CD4-positive, alpha-beta T cell (primary cell): ENCODE results near the gene GNAS-AS1. TPM values are rescaled to one million over a fixed set of nuclear protein-coding genes. Genes with fewer than 3 reads are reported as not detected.
A peak's percentile ranks its signal among the peaks of the same experiment; 100 is the strongest.

Source experiments
- ATAC-seq: fragments of 200-7000 bp; cut with Tn5 transposase; one replicate; pipeline ENCODE4 v1.10.0; 2022; ENCODE audit warnings: mild to moderate bottlenecking; ENCODE audit not compliant: poor library complexity
- CTCF ChIA-PET: fragments of 350-600 bp; sonication (Branson Sonifier 250); formaldehyde crosslinking; loops from one replicate; lab custom pipeline; 2021; ENCODE audit warnings: antibody characterized with exemption, inconsistent platforms; lab: Charles Lee
- POLR2A ChIA-PET: fragments of 350-600 bp; sonication (Branson Sonifier 250); formaldehyde crosslinking; loops from one replicate; lab custom pipeline; 2021; ENCODE audit warnings: antibody characterized with exemption, inconsistent platforms; lab: Charles Lee
- DNase-seq, 14 experiments: peaks; one replicate each; pipeline ENCODE4 v3.0.0-alpha.2; 2013 to 2020; ENCODE audit warnings: mixed read lengths in 2 of 14
- H3K27ac ChIP-seq, 2 donors: one replicate each; pipeline versions ENCODE4 v1.5.1 to v1.7.0; 2013; ENCODE audit warnings: low read length in 2 of 2, low read depth in 1 of 2, mild to moderate bottlenecking in 1 of 2
- H3K27me3 ChIP-seq, 2 experiments: 1 replicate in 1 of 2; 2 replicates in 1 of 2; pipeline versions ENCODE4 v1.6.1 to v1.7.0; 2013; ENCODE audit warnings: low read length in 2 of 2, control low read depth in 1 of 2, mild to moderate bottlenecking in 1 of 2, moderate library complexity in 1 of 2; ENCODE audit not compliant: insufficient read depth in 2 of 2, control insufficient read depth in 1 of 2
- H3K36me3 ChIP-seq: one replicate; pipeline ENCODE4 v1.6.1; 2013; ENCODE audit warnings: low read length, control low read depth; ENCODE audit not compliant: insufficient read depth
- H3K4me1 ChIP-seq: one replicate; pipeline ENCODE4 v1.6.1; 2013; ENCODE audit warnings: low read length, control low read depth; ENCODE audit not compliant: insufficient read depth
- H3K4me3 ChIP-seq: one replicate; pipeline ENCODE4 v1.5.1; 2013; ENCODE audit warnings: mild to moderate bottlenecking, low read length, moderate library complexity
- H3K9me3 ChIP-seq, 2 experiments: 1 replicate in 1 of 2; 2 replicates in 1 of 2; pipeline versions ENCODE4 v1.6.1 to v1.7.0; 2013; ENCODE audit warnings: low read length in 2 of 2, mild to moderate bottlenecking in 2 of 2, control low read depth in 1 of 2, moderate library complexity in 1 of 2; ENCODE audit not compliant: control insufficient read depth in 1 of 2, insufficient read depth in 1 of 2
- H3K27ac Mint-ChIP-seq: one replicate; pipeline ENCODE4 v1.8.0; 2020; ENCODE audit warnings: mixed read lengths
- H3K27me3 Mint-ChIP-seq: one replicate; pipeline ENCODE4 v1.8.0; 2021; ENCODE audit warnings: mixed read lengths
- H3K36me3 Mint-ChIP-seq: one replicate; pipeline ENCODE4 v1.8.0; 2021; ENCODE audit warnings: low read depth, mixed read lengths
- H3K4me1 Mint-ChIP-seq: one replicate; pipeline ENCODE4 v1.8.0; 2021; ENCODE audit warnings: low read depth, mixed read lengths
- H3K4me3 Mint-ChIP-seq: one replicate; pipeline ENCODE4 v1.8.0; 2020; ENCODE audit warnings: mild to moderate bottlenecking, mixed read lengths
- H3K9me3 Mint-ChIP-seq: one replicate; pipeline ENCODE4 v1.8.0; 2020; ENCODE audit warnings: mixed read lengths
- intact Hi-C, 2 experiments: fragments of 100-400 bp; cut with DNase I in 1 of 2; cut with micrococcal nuclease in 1 of 2; formaldehyde crosslinking; loops; one replicate each; pipeline versions ENCODE4 v1.15.1 to v1.9.0; 2023 to 2025; cut with DNase I, micrococcal nuclease
- total RNA-seq, 174 experiments: library from RNA in 2 of 174; stranded (reverse) in 2 of 174; gene quantifications; one replicate each; pipeline ENCODE4 v1.2.3 and lab custom pipeline; 2021 to 2026
- TF ChIP-seq, protein P1 (sequence below): fragments of 200-600 bp; IDR thresholded peaks from one replicate; pipeline ENCODE4 v1.8.0; 2022; ENCODE audit warnings: antibody characterized with exemption, mild to moderate bottlenecking

GNAS-AS1 gene
- total RNA-seq, 2 experiments from 2014 or later: not detected

DNA sequence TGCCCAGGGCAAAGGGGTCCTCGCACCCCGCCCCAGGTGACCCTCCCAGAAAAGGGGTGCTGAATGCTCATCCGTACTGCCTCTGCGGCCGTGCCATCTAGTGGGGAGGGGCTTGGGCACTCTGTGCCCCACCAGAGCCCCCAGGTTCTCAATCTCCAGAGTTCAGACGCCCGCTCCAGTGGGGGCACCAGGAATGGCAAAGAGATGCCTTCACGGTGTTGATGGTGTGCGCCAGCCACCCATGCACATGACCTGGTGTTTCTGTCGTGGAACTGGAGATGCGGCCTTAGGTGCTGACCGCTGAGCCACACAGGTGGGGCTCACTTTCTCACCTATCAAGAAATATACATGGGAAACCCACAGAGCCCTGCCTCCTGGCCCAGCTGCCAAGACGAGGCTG is 30.8 kb downstream of the GNAS-AS1 start:
- Mint-ChIP-seq H3K4me1 (no peaks in the 10 kb centered on the region), H3K27ac (no peak overlapping the region), H3K9me3 (no peaks in the 10 kb centered on the region), H3K36me3 (no peaks in the 10 kb centered on the region), H3K27me3 (peaks cover 8% of the 10 kb centered on the region), H3K4me3 (no peak overlapping the region)
- DNase-seq (no peak), ATAC-seq (no peak)
- TF ChIP-seq, protein P1, sequence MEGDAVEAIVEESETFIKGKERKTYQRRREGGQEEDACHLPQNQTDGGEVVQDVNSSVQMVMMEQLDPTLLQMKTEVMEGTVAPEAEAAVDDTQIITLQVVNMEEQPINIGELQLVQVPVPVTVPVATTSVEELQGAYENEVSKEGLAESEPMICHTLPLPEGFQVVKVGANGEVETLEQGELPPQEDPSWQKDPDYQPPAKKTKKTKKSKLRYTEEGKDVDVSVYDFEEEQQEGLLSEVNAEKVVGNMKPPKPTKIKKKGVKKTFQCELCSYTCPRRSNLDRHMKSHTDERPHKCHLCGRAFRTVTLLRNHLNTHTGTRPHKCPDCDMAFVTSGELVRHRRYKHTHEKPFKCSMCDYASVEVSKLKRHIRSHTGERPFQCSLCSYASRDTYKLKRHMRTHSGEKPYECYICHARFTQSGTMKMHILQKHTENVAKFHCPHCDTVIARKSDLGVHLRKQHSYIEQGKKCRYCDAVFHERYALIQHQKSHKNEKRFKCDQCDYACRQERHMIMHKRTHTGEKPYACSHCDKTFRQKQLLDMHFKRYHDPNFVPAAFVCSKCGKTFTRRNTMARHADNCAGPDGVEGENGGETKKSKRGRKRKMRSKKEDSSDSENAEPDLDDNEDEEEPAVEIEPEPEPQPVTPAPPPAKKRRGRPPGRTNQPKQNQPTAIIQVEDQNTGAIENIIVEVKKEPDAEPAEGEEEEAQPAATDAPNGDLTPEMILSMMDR: no peak
- no peaks in the 10 kb centered on the region for H3K36me3 ChIP-seq
- ChIA-PET CTCF (no interaction called here), POLR2A (no interaction called here)
- peaks cover 0 to 13% of the 10 kb centered on the region in 2 experiments for H3K9me3 ChIP-seq
- H3K4me1 ChIP-seq: no peaks in the 10 kb centered on the region
- H3K4me3 ChIP-seq: no peak overlapping the region
- intact Hi-C loops: no loop called here
- H3K27ac ChIP-seq: no peak overlapping the region
- H3K27me3 ChIP-seq: peaks cover 0 to 4% of the 10 kb centered on the region in 2 experiments

DNA sequence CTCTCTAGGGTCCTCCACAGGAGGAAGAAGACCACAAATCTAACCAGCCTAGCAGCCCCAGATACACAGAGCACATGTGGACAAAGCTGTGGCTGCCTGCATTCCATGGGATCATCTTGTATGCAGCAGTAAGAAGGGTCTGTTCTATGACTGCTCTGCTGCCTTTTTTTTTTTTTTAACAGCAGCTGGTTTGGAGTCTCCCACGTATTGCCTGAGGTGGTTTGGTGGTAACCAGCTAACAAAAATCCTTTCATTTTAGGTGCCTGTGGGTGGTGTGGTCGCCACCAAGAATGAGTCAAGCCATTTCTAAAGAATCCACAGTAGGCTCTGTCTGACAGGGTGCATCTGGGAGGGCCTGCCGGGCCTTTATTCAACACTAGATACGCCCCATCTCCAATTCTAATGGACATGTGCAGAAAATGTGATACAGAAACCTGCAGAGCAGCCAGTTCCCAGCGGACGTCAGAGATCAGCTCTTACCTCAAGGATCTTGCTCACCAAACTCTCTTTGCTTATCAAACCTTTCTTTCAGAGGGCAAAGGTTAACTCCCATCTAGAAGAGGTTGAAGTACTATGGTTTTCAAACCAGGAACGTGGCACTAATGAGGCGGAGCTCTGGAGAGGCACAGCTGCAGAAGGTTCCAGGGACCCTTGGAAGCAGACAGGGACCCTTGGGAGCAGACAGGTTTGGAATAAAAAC is 32.0 kb downstream of the GNAS-AS1 start:
- Mint-ChIP-seq H3K27ac (no peak overlapping the region), H3K9me3 (no peaks in the 10 kb centered on the region), H3K4me1 (no peaks in the 10 kb centered on the region), H3K36me3 (no peaks in the 10 kb centered on the region), H3K4me3 (no peak overlapping the region), H3K27me3 (peaks cover 15% of the 10 kb centered on the region)
- POLR2A ChIA-PET: no interaction called here
- DNase-seq (no peak), ATAC-seq (peak; percentile 17)
- Histone ChIP-seq H3K36me3 (no peaks in the 10 kb centered on the region), H3K9me3 (peaks cover 0 to 13% of the 10 kb centered on the region in 2 experiments), H3K27ac (no peak overlapping the region), H3K4me3 (no peak overlapping the region), H3K27me3 (peaks cover 0 to 4% of the 10 kb centered on the region in 2 experiments), H3K4me1 (no peaks in the 10 kb centered on the region)
- TF ChIP-seq, protein P1: no peak
- CTCF ChIA-PET: no interaction called here
- intact Hi-C loops: no loop called here

DNA sequence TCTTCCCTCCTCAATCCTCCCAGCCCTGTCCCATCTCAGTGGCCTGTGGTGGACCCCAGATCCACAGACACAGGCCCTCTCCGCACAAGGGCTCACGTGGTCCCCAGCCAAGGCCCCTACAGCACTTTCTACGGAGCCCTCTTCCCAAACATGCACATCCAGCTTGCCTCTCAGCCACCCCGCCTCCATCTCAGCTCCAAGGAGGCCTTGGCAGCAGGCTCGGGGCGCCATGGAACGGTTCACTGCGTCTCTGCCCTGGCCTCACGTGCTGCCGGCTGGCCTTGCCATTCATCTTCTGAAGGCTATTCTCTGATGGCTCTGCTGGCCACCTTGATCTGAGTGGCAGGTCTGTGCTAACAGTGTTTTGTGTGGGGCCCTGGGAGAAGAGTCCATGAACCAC is 33.0 kb downstream of the GNAS-AS1 start:
- CTCF ChIA-PET: no interaction called here
- TF ChIP-seq, protein P1: no peak
- H3K9me3 ChIP-seq: peaks cover 0 to 18% of the 10 kb centered on the region in 2 experiments
- H3K36me3 Mint-ChIP-seq: no peaks in the 10 kb centered on the region
- POLR2A ChIA-PET: no interaction called here
- H3K4me3 ChIP-seq: no peak overlapping the region
- peaks cover 0 to 4% of the 10 kb centered on the region in 2 experiments for H3K27me3 ChIP-seq
- no peaks in the 10 kb centered on the region for H3K36me3 ChIP-seq
- DNase-seq (no peak), ATAC-seq (no peak)
- H3K4me1 Mint-ChIP-seq: no peaks in the 10 kb centered on the region
- H3K27me3 Mint-ChIP-seq: peaks cover 22% of the 10 kb centered on the region
- intact Hi-C loops: no loop called here
- no peaks in the 10 kb centered on the region for H3K4me1 ChIP-seq
- H3K9me3 Mint-ChIP-seq: no peaks in the 10 kb centered on the region
- no peak overlapping the region for H3K27ac Mint-ChIP-seq
- no peak overlapping the region for H3K4me3 Mint-ChIP-seq
- H3K27ac ChIP-seq: no peak overlapping the region
